Anterior cingulate cortex (tissue), 58 donors: ENCODE data around the gene LRMDA.
A peak's percentile ranks its signal among the peaks of the same experiment; 100 is the strongest.

ENCODE experiments used
- DNase-seq, 58 donors: peaks; one replicate each; lab custom pipeline; 2025; lab: John Stamatoyannopoulos, UW

The LRMDA gene

DNA sequence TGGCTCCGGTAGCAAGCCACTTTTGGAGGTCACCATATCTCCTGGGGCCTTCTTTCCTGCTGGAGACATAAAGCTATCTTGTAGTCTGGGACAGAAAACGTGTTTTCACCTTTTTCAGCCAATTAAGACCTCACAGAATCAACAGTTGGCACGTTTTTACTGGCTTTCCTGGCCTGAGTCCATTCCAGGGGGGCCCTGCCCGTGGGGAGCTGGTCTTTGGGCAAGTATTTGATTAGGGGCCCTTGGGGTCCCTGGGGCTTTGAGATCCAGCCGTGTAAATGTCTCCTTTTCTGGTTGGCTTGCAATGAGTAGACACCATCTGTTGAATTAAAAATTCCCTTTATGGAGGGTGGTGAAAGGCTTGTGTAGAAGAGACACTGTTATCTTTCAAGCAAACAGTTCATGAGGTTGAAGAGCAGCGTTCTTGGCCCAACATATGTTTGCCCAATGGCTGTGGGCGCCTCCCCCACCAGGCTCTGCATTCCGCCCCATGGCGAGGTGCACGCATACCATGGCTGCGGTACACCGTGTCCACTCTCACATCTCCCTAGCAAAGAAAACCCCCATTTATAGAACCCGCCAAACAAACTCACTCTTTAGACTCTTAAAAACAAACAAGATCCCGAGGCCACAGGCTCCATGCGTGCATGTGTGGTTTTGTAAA, 593.2 kb downstream of the LRMDA start:
- DNase-seq = no peak

DNA sequence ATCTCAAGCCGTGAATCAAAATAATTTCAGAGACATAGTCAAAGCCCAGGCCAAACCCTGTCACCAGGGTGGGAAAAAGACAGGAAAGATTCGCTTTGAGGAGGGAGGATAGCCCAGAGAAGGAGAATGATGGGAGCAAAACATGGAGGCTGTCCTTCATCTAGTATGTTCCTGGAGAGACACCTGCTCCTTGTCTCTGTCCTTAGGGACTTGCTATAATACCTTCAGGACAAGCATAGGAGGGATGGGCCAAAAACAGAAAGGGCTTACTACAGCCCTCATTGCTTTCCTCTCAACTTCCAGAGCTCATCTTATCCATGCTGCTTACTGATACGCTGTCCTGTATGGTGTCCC, 593.7 kb downstream of the LRMDA start:
- DNase-seq = no peak

DNA sequence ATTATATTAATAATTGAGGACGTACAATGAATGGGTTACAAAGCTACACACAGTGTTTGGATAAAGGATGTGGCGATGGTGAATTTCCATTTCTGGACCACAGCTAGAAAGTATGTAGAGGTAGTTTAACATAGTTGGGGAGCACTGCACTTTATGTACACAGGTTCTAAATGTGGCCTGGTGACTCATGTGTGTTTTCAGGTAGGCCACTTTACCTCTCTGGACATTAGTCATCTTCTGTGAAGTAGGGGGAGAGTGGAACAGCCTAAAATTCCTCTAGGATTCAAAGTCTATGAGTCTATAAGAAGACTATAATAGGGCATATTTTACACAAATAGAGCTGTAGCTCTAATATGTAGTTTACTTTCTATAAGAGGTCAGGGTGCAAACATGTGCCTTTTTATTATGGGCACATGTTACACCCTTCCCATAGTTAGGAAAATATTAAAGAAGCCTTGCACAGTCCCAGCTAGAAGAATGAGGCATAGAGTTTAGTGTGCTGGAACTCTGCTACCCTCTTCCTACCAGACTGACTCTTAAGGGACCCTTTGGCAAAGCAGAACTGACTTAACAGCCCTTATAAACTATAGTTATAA, 594.9 kb downstream of the LRMDA start:
- DNase-seq = no peak

DNA sequence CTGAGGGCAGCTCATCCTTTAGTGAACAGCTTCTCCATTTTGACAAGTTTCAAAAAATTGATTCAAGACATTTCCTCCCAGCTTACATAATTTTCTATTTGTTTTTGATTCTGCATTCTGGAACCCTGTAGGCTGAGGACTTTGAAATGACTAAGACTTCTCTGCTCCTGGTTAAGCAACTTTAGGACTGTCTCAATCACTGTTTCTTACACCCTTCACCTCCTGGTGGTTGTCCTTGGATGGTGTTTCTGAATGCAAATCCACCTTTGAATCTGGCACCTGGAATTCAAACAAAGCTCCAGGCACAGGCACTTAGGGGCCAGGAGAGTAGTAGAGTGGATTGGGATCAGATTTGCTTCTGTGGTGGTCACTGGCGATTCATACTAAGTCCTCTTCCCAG, 595.5 kb downstream of the LRMDA start:
- no peak for DNase-seq

DNA sequence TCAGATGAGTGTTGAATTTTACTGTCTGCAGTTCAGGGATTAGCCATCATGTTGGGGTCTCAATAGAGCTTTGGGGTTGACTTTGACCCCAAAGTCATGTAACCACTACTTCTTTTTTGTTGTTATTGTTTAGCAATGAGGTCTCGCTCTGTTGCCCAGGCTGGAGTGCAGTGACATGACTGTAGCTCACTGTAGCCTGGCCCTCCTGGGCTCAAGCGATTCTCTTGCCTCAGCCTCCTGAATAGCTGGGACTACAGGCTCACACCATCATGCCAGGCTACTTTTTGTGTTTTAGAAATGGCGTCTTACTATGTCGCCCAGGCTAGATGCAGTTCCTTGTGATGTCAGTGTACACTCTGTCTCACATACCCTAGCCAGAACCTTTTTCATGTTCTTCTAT, 598.4 kb downstream of the LRMDA start:
- no peak for DNase-seq

DNA sequence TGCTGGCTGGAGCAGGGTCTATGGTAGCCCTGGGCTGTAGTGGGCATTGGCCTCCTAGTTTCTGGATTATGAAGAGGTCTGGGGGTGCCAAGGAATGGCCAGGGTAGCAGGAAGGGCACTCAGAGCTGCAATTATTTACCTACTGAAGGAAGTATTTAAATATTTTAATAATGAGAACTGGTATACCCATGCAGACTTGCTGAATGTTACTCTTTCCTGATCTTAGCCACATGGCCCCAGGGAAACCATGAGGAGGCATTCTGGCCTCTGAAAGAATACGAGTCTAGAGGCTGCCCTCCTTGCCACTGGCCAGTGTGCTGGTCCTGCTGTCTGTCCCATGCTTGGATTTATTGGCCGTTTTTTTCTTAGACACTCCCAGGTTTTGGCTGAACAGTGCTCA, 599.7 kb downstream of the LRMDA start:
- no peak for DNase-seq

DNA sequence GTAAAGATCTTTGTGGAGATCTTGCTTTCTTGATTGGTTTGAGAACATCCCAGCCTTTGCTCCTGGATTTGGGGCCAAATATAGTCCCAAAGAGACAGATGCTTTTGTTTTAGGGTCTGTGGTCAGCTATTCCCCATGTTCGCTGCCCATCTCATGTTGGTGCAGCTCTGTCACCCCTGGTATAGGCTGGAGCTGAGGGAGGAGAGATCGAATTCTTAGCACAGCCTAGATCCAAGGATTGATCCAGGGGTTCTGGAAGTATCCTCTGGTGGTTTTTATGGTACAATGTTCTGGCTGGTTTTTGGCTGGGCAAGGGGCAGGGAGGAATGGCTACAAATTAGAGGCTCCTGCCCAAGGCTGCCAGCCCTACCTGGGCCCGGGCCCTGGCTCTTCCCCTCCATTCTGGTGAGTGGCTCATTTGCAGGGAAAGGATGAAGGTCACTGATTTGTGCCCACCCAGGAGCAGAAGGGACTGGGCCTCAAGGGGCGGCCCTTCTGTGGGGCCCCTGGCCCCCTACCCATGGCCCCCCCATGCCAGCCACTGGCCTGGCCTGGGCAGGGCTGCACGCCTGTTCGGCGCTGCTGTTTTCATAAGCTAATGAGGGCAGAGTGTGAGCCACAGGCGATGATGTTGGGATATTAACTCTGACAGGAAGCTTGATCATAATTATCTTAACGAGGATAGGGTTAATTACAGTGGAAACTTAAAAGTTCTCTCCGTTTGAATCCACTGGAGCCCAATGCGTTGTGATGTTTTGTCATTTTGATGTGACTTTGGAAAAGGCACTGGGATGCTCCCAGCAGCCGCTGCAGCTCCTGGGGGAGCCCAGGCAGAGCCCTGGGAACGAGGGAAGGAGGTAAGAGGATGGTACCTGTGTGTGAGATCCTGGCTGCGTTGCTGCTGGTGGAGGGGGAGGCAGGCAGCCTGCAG, 600.6 kb downstream of the LRMDA start:
- no peak for DNase-seq

DNA sequence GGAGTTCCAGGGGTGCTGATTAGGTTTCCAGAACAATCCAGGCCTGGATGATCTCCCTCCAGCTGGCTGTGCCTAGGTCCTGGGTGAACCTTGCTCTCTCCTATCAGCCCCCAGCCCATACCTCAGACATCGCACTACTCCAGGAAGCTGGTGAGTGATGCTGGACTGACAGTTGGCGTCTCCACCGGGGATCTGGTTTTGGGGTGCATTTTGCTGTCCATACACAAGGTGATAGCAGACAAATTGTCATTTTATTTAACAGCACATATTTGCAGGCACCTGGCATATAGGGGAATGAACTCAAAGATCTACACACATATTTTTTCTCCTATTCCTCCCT, 601.2 kb downstream of the LRMDA start:
- no peak for DNase-seq

DNA sequence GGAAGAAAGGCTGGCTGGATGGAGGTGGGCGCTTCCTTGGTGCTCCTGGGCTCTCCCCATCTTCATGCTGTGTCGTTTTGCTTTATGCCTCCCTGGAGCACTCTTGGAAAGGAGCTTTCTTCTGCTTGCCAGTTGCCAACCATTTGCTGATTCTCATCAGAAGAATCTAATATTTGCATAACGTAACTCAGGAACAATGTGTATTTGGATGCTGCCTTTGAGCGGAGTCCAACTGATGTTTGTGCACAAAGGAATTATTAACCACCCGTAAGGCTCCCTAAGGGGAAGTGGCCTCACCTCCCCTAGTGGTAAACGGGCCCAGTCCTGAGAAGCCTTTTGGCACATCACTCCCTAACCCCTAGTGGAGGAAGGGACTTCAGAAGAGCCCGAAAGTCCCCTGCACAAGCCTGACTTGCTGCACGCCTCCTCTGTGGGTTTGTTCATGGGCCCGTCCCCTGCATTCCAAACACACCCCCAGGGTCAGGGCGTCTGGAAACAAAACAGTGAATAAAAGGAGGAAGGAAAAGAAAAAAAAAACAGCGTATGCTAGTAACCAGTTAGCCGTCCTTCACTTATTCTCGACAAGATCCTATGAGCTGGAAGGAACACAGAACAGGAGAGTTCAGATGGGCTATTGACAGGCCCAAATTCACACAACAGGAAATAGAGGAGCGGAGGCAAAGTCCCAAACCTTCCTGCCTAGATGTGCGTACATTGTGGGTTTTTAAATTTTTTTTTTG, 602.2 kb downstream of the LRMDA start:
- no peak for DNase-seq

DNA sequence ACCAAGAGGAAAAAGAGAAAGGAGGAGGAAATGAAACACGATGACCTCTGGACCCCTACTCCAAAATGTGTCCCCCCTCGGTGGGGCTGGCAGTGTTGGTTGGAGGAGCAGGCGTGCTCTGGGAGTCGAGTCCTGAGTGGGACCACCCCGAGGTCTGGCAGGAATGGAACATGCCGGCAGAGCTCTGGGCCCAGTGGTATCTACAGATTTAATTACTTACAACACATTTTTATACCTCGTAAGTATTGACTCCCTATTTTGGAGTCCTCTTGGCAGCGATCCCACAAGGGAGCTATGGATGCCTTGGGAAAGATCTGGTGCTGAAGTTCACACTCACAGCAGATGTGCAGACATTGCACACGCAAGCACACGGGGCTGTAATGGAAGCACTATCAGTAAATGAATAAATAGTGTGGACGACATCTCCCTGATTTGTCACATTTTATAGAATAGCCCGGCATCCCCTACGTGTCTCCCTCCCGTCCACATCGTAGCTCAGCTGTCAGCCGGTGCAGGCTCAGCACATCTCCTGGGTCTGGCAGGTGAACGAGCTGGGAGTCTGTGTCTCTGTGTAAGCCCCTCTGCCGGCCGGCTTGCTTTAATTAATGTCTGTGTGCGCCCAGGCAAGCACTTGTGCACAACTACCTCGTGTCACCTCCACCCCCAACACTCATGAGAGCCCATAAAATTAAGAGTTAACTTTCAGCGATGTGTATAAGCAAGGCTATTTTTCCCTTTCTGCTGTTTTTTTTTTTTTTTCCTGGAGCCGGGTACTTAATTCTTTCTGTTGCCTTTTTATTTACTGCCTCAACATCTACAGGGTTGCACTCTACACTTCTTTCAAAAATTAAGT, 603.2 kb downstream of the LRMDA start:
- no peak for DNase-seq

DNA sequence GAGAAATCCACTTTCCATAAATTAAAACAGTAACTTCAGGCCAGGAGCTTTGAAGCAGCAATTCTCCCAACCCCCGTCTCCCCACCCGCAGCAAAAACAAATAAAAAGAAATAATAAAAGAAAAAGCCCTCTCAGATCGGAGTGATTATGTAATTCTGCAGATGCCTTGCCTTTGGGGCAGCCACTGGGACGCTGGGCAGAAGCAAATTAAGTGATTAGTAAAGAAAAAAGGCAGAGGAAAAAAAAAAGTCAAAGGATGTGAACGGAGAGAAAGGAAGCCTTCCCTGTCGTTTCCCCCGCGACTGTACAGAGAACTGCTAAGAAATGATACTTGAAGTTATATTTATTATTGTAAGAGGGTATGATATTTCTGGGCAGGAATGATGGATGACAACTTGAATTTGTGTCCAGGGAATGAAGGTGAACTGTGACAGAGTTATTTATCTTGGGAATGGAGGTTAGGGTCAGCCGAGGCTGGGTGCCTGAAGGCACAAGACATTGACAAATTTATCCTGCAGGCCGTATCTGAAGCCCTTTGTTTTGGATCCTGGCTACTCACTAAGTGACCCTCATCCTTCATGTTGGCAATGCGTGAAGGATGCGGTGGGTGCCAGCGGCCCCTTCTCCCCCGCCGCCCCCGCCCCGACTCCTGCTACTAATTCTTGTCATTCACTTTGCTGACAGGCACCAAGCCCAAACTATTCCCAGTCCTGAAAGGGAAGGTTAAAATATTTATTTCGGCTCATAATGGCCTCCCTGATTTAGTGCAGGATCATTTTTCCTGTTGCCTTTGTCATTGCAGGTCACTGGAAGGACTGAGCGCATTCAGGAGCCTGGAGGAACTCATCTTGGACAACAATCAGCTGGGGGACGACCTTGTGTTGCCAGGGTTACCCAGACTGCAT, 604.0 kb downstream of the LRMDA start:
- DNase-seq = peak in 2 of 58 donors; percentile 2 to 5

DNA sequence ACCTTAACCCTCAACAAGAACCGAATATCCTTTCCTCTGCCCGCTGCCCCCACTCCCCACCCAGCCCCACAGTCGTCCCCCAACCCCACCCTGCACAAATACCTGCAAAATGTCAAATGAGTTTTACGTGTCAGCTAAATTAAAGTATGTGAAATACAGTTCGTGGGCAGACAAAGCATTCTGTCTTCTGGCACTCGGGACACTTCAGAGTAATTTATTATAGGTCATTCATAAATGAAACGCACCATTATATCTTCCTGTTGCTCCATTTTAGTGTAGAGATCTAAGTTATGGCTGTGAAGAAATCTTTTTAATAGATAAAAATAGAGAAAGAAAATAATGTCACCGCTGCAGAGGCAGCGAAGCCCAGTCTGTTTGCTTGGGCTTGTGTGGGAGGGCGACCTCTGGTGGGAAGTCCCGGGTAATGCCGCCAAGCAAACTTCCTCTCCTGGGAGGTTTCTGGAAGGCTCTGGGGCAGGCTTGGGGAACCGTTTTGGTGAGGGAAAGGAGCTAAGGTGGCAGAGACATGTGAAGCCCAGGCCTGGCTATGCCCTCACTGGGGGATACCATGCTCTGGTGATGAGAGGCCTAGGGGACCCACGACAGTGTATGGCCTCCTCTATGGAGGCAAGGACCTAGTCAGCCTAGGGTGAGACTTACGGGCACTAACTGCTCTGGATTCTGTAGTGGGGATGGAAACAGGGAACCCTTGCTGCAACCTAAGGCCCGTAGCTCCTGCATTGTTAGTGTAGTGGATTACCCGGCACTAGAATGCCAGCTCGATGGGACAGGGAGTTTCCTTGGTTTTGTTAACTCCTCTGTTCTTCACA, 604.9 kb downstream of the LRMDA start:
- DNase-seq = peak in 56 of 58 donors; percentile 3 to 76 (median 46)

DNA sequence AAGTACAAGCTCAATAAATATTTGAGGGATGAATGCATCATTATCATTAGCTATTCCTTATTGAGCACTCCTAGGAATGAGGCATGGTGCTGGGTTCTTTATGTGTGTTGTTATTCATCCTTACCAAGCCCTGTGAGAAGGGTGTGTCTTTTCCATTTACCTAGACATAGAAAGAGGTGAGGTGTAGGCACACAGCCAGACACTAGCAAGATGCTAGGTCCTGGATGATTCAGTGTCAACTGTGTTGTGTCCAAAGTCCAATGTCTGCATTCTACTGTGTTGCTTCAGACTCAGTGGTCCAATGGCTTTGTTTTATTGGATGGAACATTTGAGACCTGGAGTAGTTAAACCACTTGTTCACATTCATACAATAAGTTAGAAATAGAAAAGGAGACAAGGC, 605.5 kb downstream of the LRMDA start:
- no peak for DNase-seq

DNA sequence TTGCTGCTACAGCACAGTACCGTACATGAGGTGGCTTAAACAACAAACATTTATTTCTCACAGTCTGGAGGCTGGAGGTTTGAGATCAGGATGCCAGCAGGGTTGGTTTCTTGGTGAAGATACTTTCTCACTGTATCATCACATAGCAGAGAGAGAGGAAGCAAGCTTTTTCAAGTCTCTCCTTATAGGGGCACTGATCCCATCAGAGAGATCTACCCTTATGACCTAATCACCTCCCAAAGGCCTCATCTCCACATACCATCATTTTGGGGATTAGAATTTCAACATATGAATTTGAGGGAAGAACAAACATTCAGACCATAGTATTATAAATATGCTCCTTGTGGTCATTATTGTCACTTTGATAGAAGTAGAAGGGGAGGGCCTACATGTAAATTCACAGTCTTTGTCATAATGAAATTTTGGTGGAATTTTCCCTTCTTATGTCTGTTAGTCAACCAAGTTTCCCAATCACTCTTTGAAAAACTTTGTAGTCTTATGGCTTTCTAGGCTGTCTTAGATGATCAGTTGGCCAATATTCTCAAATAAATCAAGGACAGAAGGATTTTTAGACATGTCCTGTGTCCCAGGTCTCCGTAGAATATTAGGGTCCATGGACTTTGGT, 606.2 kb downstream of the LRMDA start:
- DNase-seq = no peak

DNA sequence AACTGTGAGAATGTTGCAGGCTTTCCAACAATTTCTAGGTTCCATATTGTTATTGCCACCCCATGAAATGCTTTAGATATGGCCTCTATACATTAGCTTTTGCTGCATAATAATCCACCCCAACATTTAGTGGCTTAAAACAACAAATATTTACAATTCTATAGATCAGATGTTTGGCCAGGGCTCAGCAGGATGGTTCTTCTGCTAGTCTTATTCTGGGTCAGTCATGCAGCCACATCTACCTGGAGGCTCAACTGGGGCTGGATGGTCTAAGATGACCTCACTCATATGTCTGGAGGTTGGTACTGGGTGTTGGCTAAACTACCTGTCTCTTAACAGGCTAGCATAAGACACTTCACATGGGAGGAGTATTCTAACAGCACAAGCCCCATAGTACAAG, 607.3 kb downstream of the LRMDA start:
- DNase-seq = no peak

DNA sequence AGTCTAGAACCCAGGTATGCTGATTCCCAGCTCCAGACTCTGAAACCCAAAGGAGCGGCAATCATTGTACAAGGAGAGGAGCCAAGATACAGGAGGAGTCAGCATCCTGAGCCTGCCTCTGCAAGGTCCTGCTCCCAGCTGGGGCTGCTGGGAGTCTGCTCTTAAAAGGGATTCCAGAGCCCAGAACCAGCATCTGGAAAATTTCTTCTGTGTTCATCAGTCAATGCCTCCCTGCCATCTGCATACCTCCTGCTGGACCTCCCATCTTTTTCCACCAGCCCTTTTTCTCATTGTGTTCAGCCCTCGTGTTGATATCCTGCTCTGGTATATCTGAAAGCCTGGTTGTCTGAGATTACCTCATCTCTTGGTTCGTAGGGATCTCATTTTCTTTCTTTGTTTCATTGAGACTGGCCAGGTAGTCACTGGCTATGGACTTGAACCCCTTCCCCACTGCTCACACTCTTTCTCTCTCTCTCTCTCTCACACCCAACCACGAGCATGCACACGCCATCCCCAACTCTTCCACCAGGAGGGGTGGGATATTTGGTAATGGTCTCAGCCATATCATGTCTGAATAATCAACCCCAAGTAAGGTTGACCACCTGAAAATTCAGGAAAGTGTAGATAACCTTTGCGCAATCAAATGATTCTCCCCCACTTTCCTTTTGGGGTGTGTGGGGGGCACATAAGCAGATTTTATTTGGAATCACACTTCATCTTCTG, 608.8 kb downstream of the LRMDA start:
- DNase-seq = no peak

DNA sequence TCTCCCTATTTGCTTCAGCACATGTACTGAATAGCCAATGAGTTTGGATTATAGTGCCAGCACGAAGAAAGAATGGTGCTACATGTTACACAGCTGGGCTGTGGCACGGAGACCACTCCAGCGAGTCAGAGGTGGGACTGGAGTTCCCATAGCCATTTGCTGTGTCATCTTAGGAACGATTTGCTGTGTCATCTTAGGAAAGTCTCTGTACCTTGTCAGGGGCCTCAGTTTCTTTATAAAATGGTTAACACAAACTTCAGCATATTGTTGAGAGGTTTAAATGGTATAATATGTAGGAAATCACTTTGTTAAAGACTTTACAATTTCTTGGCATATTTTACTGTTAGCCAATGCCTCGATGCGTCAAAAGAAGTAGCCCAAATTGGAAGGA, 609.4 kb downstream of the LRMDA start:
- no peak for DNase-seq
